Aorta (tissue), 5 donors: Measurements from ENCODE around the gene MYO15B. TPM values are rescaled to one million over a fixed set of nuclear protein-coding genes. Genes with fewer than 3 reads are reported as not detected.

Experiments used
- ATAC-seq: fragments of 200-7000 bp; cut with Tn5 transposase; one replicate; pipeline ENCODE4 v1.9.1; 2022; ENCODE audit warnings: moderate library complexity; ENCODE audit not compliant: low FRiP score
- DNase-seq, 2 donors: peaks; one replicate each; pipeline ENCODE4 v3.0.0-alpha.2; 2020
- H3K27ac ChIP-seq, 2 donors: one replicate each; pipeline ENCODE4 v1.5.1; 2013; ENCODE audit warnings: low read length in 2 of 2, mild to moderate bottlenecking in 2 of 2, moderate library complexity in 2 of 2, control low read depth in 1 of 2, inconsistent platforms in 1 of 2, low read depth in 1 of 2
- H3K27me3 ChIP-seq, 2 donors: one replicate each; pipeline ENCODE4 v1.6.1; 2013; ENCODE audit warnings: control low read depth in 1 of 2, low read length in 1 of 2, mild to moderate bottlenecking in 1 of 2, moderate library complexity in 1 of 2; ENCODE audit not compliant: insufficient read depth in 2 of 2, control insufficient read depth in 1 of 2
- H3K36me3 ChIP-seq, 2 donors: one replicate each; pipeline ENCODE4 v1.6.1; 2013; ENCODE audit warnings: control low read depth in 1 of 2, low read length in 1 of 2, mild to moderate bottlenecking in 1 of 2; ENCODE audit not compliant: insufficient read depth in 2 of 2, control insufficient read depth in 1 of 2
- H3K4me1 ChIP-seq, 2 donors: one replicate each; pipeline ENCODE4 v1.6.1; 2013; ENCODE audit warnings: low read length in 2 of 2, control low read depth in 1 of 2, mild to moderate bottlenecking in 1 of 2, moderate library complexity in 1 of 2; ENCODE audit not compliant: insufficient read depth in 2 of 2, control insufficient read depth in 1 of 2
- H3K4me3 ChIP-seq, 2 donors: one replicate each; pipeline ENCODE4 v1.5.1; 2013; ENCODE audit warnings: low read length in 2 of 2, control low read depth in 1 of 2, mild to moderate bottlenecking in 1 of 2
- H3K9me3 ChIP-seq: one replicate; pipeline ENCODE4 v1.6.1; 2013; ENCODE audit warnings: mild to moderate bottlenecking, low read length; ENCODE audit not compliant: control insufficient read depth
- WGBS, 2 donors: extraction: QIAGEN DNeasy Blood & Tissue Kit; methylation state at CpG; one replicate each; pipeline ENCODE4 v1.1.7; 2013; 5-methylcytosine and 5-hydroxymethylcytosine counted together
- intact Hi-C, 2 donors: fragments of 100-400 bp; cut with DNase I; formaldehyde crosslinking; loops; one replicate each; pipeline versions ENCODE4 v1.14.2 to v1.15.0; 2022
- polyA plus RNA-seq, 2 donors: library from polyadenylated mRNA; stranded (reverse); fragments of 200-250 nt; gene quantifications; one replicate each; pipeline ENCODE4 v1.2.3, GENCODE V29; 2013
- total RNA-seq, 2 donors: library from RNA; stranded (reverse); fragmentation: NEBNext Ultra II Directional; extraction: Animal tissue kit (Norgen Biotek cat#: 25700); gene quantifications; one replicate each; pipeline ENCODE4 v1.2.1, GENCODE V29; 2021
- donor health status: healthy with polysubstance abuse.
- donor health status: Bipolar disorder and iron deficiency.
- donor health status: DM: no; HTN: no; CAD: no.
- donor health status: DM: no; HTN: no; CAD: no.
- donor health status: DM: yes; HTN: yes; CAD: no.

The MYO15B gene
- total and polyA plus RNA-seq, 4 donors = 113 to 279 (median 138) TPM

DNA sequence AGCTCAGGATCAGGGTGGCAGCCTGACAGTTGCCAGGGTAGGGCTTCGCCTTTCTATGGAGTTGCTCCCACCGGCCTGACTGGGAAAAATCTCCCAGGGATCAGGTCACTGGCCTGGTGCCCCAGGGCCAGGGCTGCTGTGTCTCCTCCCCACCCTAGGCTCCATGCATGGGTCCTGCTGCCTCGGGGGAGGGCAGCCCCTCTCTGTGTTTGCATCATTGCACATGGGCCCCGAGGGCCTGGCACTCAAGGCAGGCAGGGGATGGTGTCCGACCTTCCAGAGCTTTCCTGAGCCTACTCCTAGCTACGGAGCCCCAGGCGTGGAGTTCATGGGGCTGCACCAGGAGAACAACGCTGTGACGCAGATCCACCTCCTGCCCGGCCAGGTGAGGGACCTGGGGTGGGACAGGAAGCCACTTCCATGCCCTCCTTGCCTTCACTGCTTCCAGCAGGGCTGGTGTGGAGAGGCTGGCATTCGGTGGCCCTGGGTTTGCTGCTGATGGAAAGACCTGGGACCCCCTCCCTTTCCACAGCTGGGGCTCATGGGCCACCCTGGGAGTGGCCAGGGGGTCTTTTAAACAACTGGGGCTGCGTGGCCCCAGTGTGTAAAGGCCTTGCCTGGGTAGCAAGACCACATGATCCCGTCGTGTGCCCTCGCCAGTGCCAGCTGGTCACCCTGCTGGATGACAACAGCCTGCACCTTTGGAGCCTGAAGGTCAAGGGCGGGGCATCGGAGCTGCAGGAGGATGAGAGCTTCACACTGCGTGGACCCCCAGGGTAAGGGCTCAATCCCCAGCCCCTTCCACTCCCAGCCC lies 29.5 kb upstream of the MYO15B start:
- ATAC-seq (peak; percentile 9), DNase-seq (no peak)
- Histone ChIP-seq H3K27ac (no peak overlapping the region), H3K27me3 (no peaks in the 10 kb centered on the region), H3K4me1 (no peaks in the 10 kb centered on the region), H3K36me3 (no peaks in the 10 kb centered on the region), H3K4me3 (no peak overlapping the region), H3K9me3 (no peaks in the 10 kb centered on the region)
- intact Hi-C loops = no loop called here
- 82 to 84% methylated on average over 18 of the region's 18 CpGs for WGBS, 2 donors

- intact Hi-C loops = no loop called here
- H3K27ac ChIP-seq = no peak overlapping the region
- H3K4me1 ChIP-seq = no peaks in the 10 kb centered on the region
- H3K36me3 ChIP-seq = no peaks in the 10 kb centered on the region
- H3K27me3 ChIP-seq = no peaks in the 10 kb centered on the region
- H3K4me3 ChIP-seq = no peak overlapping the region
- ATAC-seq (no peak), DNase-seq (no peak)
- WGBS, 2 donors = 18 to 36% methylated on average over 27 to 37 of the region's 38 CpGs
- no peaks in the 10 kb centered on the region for H3K9me3 ChIP-seq
These were observed 28.7 kb upstream of the MYO15B start for GRCh38 chr17:75558666-75559530.

- WGBS, 2 donors = 80 to 85% methylated on average over 9 of the region's 9 CpGs
- no peak for DNase-seq
- H3K36me3 ChIP-seq = no peaks in the 10 kb centered on the region
- H3K9me3 ChIP-seq = no peaks in the 10 kb centered on the region
- H3K4me3 ChIP-seq = no peak overlapping the region
- no peak overlapping the region for H3K27ac ChIP-seq
- no peaks in the 10 kb centered on the region for H3K27me3 ChIP-seq
- no peaks in the 10 kb centered on the region for H3K4me1 ChIP-seq
- intact Hi-C loops = no loop called here
- no peak for ATAC-seq
These were observed 27.6 kb upstream of the MYO15B start for GRCh38 chr17:75559958-75560533.

DNA sequence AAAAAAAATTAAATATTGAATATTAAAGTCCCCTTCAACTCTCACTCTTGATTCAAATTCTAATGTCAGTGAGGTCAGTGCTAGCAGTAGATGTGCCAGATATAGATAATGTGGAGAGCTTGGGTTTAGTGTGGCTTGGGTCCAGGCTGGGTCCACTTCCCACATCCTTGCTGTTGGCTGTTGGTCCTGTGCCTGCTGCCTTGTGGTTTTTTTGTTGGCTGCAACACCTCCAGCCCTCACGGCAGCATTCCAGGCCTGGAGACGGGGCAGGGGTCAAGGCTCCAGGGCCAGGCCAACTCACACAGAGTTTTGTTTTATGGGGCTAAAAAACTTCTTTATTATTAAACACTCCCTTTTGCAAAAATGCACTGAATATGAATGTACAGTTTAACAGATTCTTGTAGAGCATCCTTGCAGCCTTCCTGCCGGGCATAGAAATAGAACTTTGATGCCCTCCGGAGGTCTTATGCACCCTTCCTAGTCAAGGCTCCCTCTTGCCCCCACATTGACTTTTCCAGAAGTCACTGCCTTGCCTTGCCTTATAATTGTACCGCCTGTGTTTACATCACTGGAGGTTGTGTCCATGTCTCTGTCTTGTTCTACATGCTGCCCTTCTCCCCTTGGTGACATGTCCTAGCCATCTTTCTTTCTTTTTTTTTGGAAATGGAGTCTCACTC lies 25.5 kb upstream of the MYO15B start:
- H3K4me3 ChIP-seq = no peak overlapping the region
- no peaks in the 10 kb centered on the region for H3K36me3 ChIP-seq
- intact Hi-C loops = no loop called here
- no peaks in the 10 kb centered on the region for H3K27me3 ChIP-seq
- ATAC-seq (no peak), DNase-seq (no peak)
- no peak overlapping the region for H3K27ac ChIP-seq
- no peaks in the 10 kb centered on the region for H3K9me3 ChIP-seq
- no peaks in the 10 kb centered on the region for H3K4me1 ChIP-seq
- 54 to 55% methylated on average over 5 of the region's 5 CpGs for WGBS, 2 donors

DNA sequence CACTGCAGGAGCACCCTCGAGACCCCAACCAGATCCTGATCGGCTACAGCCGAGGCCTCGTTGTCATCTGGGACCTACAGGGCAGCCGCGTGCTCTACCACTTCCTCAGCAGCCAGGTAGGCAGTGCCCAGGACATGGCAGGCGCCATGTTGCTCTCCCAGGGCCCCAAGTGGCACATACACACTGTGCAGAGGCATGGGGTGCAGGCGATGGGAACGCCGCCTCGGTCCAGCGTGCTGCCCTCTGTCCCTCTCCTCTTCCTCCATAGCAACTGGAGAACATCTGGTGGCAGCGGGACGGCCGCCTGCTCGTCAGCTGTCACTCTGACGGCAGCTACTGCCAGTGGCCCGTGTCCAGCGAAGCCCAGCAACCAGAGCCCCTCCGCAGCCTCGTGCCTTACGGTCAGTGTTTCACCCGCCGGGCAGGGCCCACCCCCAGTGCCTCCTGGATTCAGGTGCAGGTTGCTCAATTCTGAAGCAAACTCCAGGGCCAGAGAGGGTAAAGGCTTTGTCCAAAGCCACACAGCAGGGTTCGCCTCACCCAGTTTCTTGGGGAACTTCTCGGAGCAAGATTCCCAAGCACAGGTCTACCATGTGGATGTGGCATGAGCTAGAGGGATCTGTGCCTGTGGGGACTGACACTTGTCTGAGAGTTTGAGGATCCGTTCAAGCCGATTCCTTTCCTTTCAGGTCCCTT lies 24.4 kb upstream of the MYO15B start:
- Histone ChIP-seq H3K27ac (no peak overlapping the region), H3K36me3 (no peaks in the 10 kb centered on the region), H3K4me1 (no peaks in the 10 kb centered on the region), H3K27me3 (no peaks in the 10 kb centered on the region), H3K9me3 (no peaks in the 10 kb centered on the region), H3K4me3 (no peak overlapping the region)
- intact Hi-C loops = no loop called here
- ATAC-seq (no peak), DNase-seq (no peak)
- 91 to 95% methylated on average over 28 of the region's 28 CpGs for WGBS, 2 donors

DNA sequence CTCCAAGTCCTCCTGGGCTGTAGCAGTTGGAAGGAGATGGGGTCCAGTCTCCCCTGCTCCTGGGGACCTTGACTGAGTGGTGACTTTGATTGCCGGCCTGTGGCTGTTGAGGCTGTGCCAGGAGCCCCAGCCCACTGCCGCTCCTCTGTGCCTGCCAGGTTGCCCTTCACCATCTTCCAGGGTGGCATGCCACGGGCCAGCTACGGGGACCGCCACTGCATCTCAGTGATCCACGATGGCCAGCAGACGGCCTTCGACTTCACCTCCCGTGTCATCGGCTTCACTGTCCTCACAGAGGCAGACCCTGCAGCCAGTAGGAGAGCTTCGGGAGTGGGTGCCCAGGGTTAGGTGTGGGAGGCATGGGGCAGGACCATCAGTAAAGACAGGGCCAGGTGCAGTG lies 23.4 kb upstream of the MYO15B start:
- 96 to 97% methylated on average over 11 of the region's 11 CpGs for WGBS, 2 donors

DNA sequence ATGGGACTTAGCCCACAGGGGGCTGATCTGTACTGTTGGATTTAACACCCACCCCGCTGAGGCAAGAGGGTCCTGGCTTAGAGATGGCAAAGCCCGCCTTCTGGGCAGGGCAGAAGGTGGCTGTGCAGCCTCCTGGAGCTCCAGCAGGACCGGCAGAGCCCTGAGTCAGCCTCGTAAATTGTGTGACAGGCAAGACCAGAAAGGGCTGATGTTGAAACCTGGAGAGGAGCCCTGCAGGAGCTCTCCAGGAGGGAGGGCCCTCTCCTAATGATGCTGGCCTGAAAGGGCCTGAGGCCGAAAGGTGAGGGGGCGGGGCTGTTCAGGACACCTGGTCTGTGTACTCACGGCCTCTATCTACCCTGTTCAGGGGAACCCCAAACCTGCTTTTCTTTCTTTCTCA lies 22.5 kb upstream of the MYO15B start:
- H3K27me3 ChIP-seq = no peaks in the 10 kb centered on the region
- no peaks in the 10 kb centered on the region for H3K36me3 ChIP-seq
- no peak overlapping the region for H3K4me3 ChIP-seq
- no peak for ATAC-seq
- H3K9me3 ChIP-seq = no peaks in the 10 kb centered on the region
- H3K4me1 ChIP-seq = no peaks in the 10 kb centered on the region
- no peak overlapping the region for H3K27ac ChIP-seq
- intact Hi-C loops = no loop called here
- DNase-seq = no peak
- 90 to 92% methylated on average over 7 of the region's 7 CpGs for WGBS, 2 donors

More for the DNA sequence above, 23.4 kb upstream of the MYO15B start:
- no peaks in the 10 kb centered on the region for H3K9me3 ChIP-seq
- intact Hi-C loops = no loop called here
- no peaks in the 10 kb centered on the region for H3K36me3 ChIP-seq
- no peak overlapping the region for H3K27ac ChIP-seq
- no peaks in the 10 kb centered on the region for H3K4me1 ChIP-seq
- no peak for ATAC-seq
- no peak overlapping the region for H3K4me3 ChIP-seq
- no peaks in the 10 kb centered on the region for H3K27me3 ChIP-seq
- no peak for DNase-seq

DNA sequence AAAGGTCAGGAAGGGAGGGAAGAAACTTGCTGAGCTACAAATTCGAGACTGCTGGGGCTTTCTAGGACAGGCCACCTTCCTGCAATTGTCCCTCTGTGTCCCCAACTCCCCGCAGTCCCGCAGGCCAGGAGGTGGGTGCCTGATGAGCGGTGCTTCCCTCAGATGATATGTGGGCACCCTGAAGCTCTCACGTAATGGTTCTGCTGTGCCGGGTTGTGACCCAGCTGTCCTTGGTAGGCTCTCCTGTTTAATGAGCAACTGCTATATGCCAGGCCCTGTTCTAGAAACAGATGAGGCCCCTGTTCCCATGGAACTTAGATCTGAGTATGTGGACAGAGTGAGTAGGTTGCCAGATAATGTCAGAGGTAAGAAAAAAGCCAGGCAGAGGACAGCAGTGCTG lies 22.0 kb upstream of the MYO15B start:
- DNase-seq = no peak
- Histone ChIP-seq H3K4me1 (no peaks in the 10 kb centered on the region), H3K9me3 (no peaks in the 10 kb centered on the region), H3K4me3 (no peak overlapping the region), H3K27me3 (no peaks in the 10 kb centered on the region), H3K36me3 (no peaks in the 10 kb centered on the region), H3K27ac (no peak overlapping the region)
- WGBS, 2 donors = 91 to 94% methylated on average over 6 of the region's 6 CpGs
- no peak for ATAC-seq
- intact Hi-C loops = no loop called here
